ENCODE data around the gene TNFAIP2.

DNA sequence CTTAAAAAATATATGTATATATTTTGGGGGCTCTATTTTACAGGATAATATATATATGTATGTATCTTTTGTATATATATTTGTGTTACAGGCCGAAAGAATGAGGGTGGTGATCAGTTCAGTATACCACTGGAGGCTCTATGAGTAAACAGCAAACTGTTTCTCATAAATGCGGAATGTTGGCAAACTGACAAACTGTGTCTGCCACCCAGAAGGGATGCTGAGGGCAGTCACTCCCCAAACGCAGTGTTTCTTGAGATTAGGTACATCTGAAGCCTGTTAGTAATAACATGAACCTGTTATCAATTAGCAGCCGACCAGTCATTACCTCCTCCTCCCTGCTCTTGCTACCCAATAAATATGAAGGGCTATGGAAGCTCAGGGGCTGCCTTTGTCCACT, 20.8 kb downstream of the TNFAIP2 start:
- TF ChIP-seq POLR2AphosphoS5 (IDR thresholded peaks at IDR 0.05) (no peak), POLR2A (IDR thresholded peaks at IDR 0.05) (no peak)
- TF ChIP-seq, protein P1, sequence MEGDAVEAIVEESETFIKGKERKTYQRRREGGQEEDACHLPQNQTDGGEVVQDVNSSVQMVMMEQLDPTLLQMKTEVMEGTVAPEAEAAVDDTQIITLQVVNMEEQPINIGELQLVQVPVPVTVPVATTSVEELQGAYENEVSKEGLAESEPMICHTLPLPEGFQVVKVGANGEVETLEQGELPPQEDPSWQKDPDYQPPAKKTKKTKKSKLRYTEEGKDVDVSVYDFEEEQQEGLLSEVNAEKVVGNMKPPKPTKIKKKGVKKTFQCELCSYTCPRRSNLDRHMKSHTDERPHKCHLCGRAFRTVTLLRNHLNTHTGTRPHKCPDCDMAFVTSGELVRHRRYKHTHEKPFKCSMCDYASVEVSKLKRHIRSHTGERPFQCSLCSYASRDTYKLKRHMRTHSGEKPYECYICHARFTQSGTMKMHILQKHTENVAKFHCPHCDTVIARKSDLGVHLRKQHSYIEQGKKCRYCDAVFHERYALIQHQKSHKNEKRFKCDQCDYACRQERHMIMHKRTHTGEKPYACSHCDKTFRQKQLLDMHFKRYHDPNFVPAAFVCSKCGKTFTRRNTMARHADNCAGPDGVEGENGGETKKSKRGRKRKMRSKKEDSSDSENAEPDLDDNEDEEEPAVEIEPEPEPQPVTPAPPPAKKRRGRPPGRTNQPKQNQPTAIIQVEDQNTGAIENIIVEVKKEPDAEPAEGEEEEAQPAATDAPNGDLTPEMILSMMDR (IDR thresholded peaks at IDR 0.05) = no peak

All from transverse colon (tissue), 4 donors.